H7 (cell line): ENCODE results near the gene PATJ. TPM values are rescaled to one million over a fixed set of nuclear protein-coding genes. Genes with fewer than 3 reads are reported as not detected.
"Not testable (repeated sequence)": the region's sequence is repeated elsewhere in the genome, so short reads cannot be mapped to it uniquely, and the experiment has no call there.

Source experiments
- DNase-seq: peaks from one replicate; pipeline ENCODE4 v3.0.0; 2012
- H3K27me3 ChIP-seq: 2 replicates; pipeline ENCODE4 v1.6.0; 2011; ENCODE audit warnings: mild to moderate bottlenecking, low read length; ENCODE audit not compliant: control insufficient read depth, insufficient read depth
- H3K36me3 ChIP-seq: replicated peaks from 2 replicates; pipeline ENCODE4 v1.5.1; 2011; ENCODE audit warnings: low read length; ENCODE audit not compliant: control insufficient read depth, insufficient read depth
- H3K4me3 ChIP-seq: 2 replicates; pipeline ENCODE4 v1.5.1; 2011; ENCODE audit warnings: low read depth, mild to moderate bottlenecking, control low read depth, low read length, moderate library complexity; ENCODE audit not compliant: insufficient read depth
- total RNA-seq: library from RNA; depleted of rRNA; stranded (reverse); fragments of >200 nt; shearing (Covaris generic); gene quantifications from 2 replicates; pipeline ENCODE4 v1.2.3, GENCODE V29; 2014

PATJ gene
- total RNA-seq, 1 experiment from 2014 or later: 15.8 TPM

GRCh38 chr1:62117018-62117750 is 374.9 kb downstream of the PATJ start:
- Histone ChIP-seq H3K36me3 (no peaks in the 10 kb centered on the region), H3K4me3 (no peak overlapping the region), H3K27me3 (no peaks in the 10 kb centered on the region)
- DNase-seq: no peak

GRCh38 chr1:62126579-62127290 is 384.5 kb downstream of the PATJ start:
- H3K4me3 ChIP-seq: no peak overlapping the region
- H3K27me3 ChIP-seq: no peaks in the 10 kb centered on the region
- no peak for DNase-seq
- H3K36me3 ChIP-seq: no peaks in the 10 kb centered on the region

GRCh38 chr1:62128745-62129144 is 386.5 kb downstream of the PATJ start:
- H3K27me3 ChIP-seq: no peaks in the 10 kb centered on the region
- H3K4me3 ChIP-seq: no peak overlapping the region
- no peaks in the 10 kb centered on the region for H3K36me3 ChIP-seq
- DNase-seq: no peak

- Histone ChIP-seq H3K27me3 (no peaks in the 10 kb centered on the region), H3K4me3 (no peak overlapping the region), H3K36me3 (no peaks in the 10 kb centered on the region)
- DNase-seq: peak; percentile 77
Observed at GRCh38 chr1:62131093-62131725, 388.9 kb downstream of the PATJ start.

GRCh38 chr1:62138029-62138428 is 395.7 kb downstream of the PATJ start:
- DNase-seq: no peak
- Histone ChIP-seq H3K27me3 (no peaks in the 10 kb centered on the region), H3K4me3 (no peak overlapping the region), H3K36me3 (no peaks in the 10 kb centered on the region)

GRCh38 chr1:62139410-62139809 is 397.1 kb downstream of the PATJ start:
- no peak overlapping the region for H3K4me3 ChIP-seq
- no peak for DNase-seq

GRCh38 chr1:62140666-62141065 is 398.4 kb downstream of the PATJ start:
- DNase-seq: no peak
- no peaks in the 10 kb centered on the region for H3K27me3 ChIP-seq
- H3K36me3 ChIP-seq: no peaks in the 10 kb centered on the region; the same call in 1 of the 2 replicates
- H3K4me3 ChIP-seq: no peak overlapping the region

More at GRCh38 chr1:62139410-62139809, 397.1 kb downstream of the PATJ start:
- H3K36me3 ChIP-seq: no peaks in the 10 kb centered on the region; the same call in 1 of the 2 replicates
- no peaks in the 10 kb centered on the region for H3K27me3 ChIP-seq

- DNase-seq: peak; percentile 81
- Histone ChIP-seq H3K4me3 (no peak overlapping the region), H3K36me3 (no peaks in the 10 kb centered on the region; the same call in 1 of the 2 replicates), H3K27me3 (no peaks in the 10 kb centered on the region)
Observed at GRCh38 chr1:62142496-62142895, 400.2 kb downstream of the PATJ start.

GRCh38 chr1:62144238-62144831 is 402.1 kb downstream of the PATJ start:
- Histone ChIP-seq H3K4me3 (no peak overlapping the region), H3K27me3 (no peaks in the 10 kb centered on the region), H3K36me3 (peaks cover 1% of the 10 kb centered on the region; the same call in 1 of the 2 replicates)
- DNase-seq: peak; percentile 63

GRCh38 chr1:62159940-62160348 is 417.7 kb downstream of the PATJ start:
- no peak for DNase-seq
- Histone ChIP-seq H3K27me3 (no peaks in the 10 kb centered on the region), H3K36me3 (no peaks in the 10 kb centered on the region), H3K4me3 (no peak overlapping the region)

- Histone ChIP-seq H3K4me3 (no peak overlapping the region), H3K36me3 (no peaks in the 10 kb centered on the region), H3K27me3 (no peaks in the 10 kb centered on the region)
- DNase-seq: no peak
Observed at GRCh38 chr1:62161711-62162110, 419.4 kb downstream of the PATJ start.

GRCh38 chr1:62170380-62170779 is 428.1 kb downstream of the PATJ start:
- not testable (repeated sequence) for DNase-seq, H3K27me3 ChIP-seq, H3K4me3 ChIP-seq, H3K36me3 ChIP-seq

- Histone ChIP-seq H3K36me3 (no peaks in the 10 kb centered on the region), H3K27me3 (no peaks in the 10 kb centered on the region), H3K4me3 (no peak overlapping the region)
- DNase-seq: peak; percentile 43
Observed at GRCh38 chr1:62175568-62176179, 433.4 kb downstream of the PATJ start.

GRCh38 chr1:62176597-62177312 is 434.5 kb downstream of the PATJ start:
- Histone ChIP-seq H3K36me3 (no peaks in the 10 kb centered on the region), H3K4me3 (no peak overlapping the region), H3K27me3 (no peaks in the 10 kb centered on the region)
- DNase-seq: no peak
